Adrenal gland (tissue), 12 donors: ENCODE data around the gene RAB12. TPM values are rescaled to one million over a fixed set of nuclear protein-coding genes. Genes with fewer than 3 reads are reported as not detected.
"Not testable (repeated sequence)": the region's sequence is repeated elsewhere in the genome, so short reads cannot be mapped to it uniquely, and the experiment has no call there.

Source experiments
- DNase-seq, 7 donors: peaks; one replicate each; pipeline ENCODE4 v3.0.0-alpha.2; 2019 to 2020
- H3K27ac ChIP-seq, 5 donors: fragments of 200-600 bp; sonication (generic) in 4 of 5; 1 replicate in 3 of 5; 2 replicates in 2 of 5; pipeline versions ENCODE4 v1.5.1 to v1.8.0; 2016 to 2020; ENCODE audit warnings: mild to moderate bottlenecking in 1 of 5
- H3K27me3 ChIP-seq: fragments of 200-600 bp; 2 replicates; pipeline ENCODE4 v1.8.0; 2021
- H3K36me3 ChIP-seq, 2 donors: fragments of 200-600 bp; replicated peaks in 1 of 2; 1 replicate in 1 of 2; 2 replicates in 1 of 2; pipeline versions ENCODE4 v1.5.1 to v1.8.0; 2018 to 2022
- H3K4me1 ChIP-seq, 2 donors: fragments of 200-600 bp; replicated peaks in 1 of 2; 1 replicate in 1 of 2; 2 replicates in 1 of 2; pipeline versions ENCODE4 v1.5.1 to v1.8.0; 2018 to 2021
- H3K4me3 ChIP-seq, 4 donors: fragments of 200-600 bp; sonication (generic) in 3 of 4; one replicate each; pipeline ENCODE4 v1.5.1; 2016 to 2018
- H3K9me3 ChIP-seq, 3 donors: fragments of 200-600 bp; sonication (generic) in 1 of 3; replicated peaks in 1 of 3; 1 replicate in 2 of 3; 2 replicates in 1 of 3; pipeline versions ENCODE4 v1.5.1 to v1.8.0; 2016 to 2021
- POLR2A ChIP-seq, 2 donors: fragments of 450-650 bp; IDR thresholded peaks; one replicate each; pipeline ENCODE4 v1.6.1; 2017; ENCODE audit warnings: antibody characterized with exemption in 2 of 2, mild to moderate bottlenecking in 2 of 2, moderate library complexity in 1 of 2
- WGBS, 4 donors: extraction: QIAGEN DNeasy Blood & Tissue Kit in 2 of 4; methylation state at CpG; one replicate each; pipeline versions ENCODE4 v1.1.5 to v1.1.7; 2013 to 2017; 5-methylcytosine and 5-hydroxymethylcytosine counted together
- intact Hi-C, 2 donors: fragments of 100-400 bp; cut with DNase I; formaldehyde crosslinking; loops; one replicate each; pipeline versions ENCODE4 v1.14.1 to v1.15.0; 2022 to 2023
- polyA plus RNA-seq, 3 donors: library from polyadenylated mRNA; stranded (reverse); fragments of 200-250 nt in 2 of 3; fragments of 350-450 nt in 1 of 3; fragmentation: Illumina TruSeq in 1 of 3; extraction: RNeasy Lipid Tissue Mini Kit (QIAGEN cat#74804) in 1 of 3; gene quantifications; one replicate each; pipeline ENCODE4 v1.2.3, GENCODE V29; 2013 to 2014
- total RNA-seq, 9 donors: library from RNA; depleted of rRNA in 4 of 9; stranded (reverse); fragments of >200 nt in 4 of 9; fragments of 120-200 nt in 1 of 9; fragmentation: NEBNext Ultra II Directional in 1 of 9; extraction: Animal tissue kit (Norgen Biotek cat#: 25700) in 1 of 9; gene quantifications; one replicate each; pipeline versions ENCODE4 v1.1.0 to v1.2.4, GENCODE V29; 2013 to 2023
- TF ChIP-seq, protein P1 (sequence below), 6 experiments: fragments of 450-650 bp in 4 of 6; fragments of 200-600 bp in 2 of 6; sonication (generic) in 1 of 6; IDR thresholded peaks; 1 replicate in 5 of 6; 2 replicates in 1 of 6; pipeline versions ENCODE4 v1.5.1 to v1.8.0; 2016 to 2021; ENCODE audit warnings: antibody characterized with exemption in 6 of 6, mild to moderate bottlenecking in 2 of 6, moderate library complexity in 1 of 6
- donor health status: healthy with polysubstance abuse.
- donor health status: Bipolar disorder and iron deficiency.
- donor health status: DM: yes; HTN: yes; CAD: no.
- donor health status: DM: no; HTN: no; CAD: no.
- donor health status: DM: no; HTN: no; CAD: no.
- donor health status: DM: yes; HTN: yes; CAD: no.

Gene RAB12
- total and polyA plus RNA-seq, 12 donors: 19.9 to 54.2 (median 37.8) TPM

DNA sequence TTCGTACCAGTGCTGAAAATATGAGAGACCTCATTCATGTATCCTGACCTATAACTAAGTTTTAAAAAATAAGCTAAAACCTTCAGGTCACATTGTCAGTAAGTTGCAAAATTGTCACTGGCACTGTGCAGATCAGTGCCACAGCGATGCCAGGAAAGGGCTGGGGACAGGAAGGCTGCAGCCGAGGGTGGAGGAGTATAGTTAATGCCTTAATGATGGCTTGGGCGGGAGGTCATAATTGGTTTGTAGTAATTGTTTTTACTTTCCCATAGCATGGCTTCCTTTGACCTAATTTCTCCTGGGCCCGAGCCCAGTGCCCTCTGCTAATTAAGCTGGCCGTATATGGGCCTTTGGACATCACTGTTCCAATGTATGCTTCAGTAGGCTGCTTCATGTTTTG lies 47.2 kb upstream of the RAB12 start:
- no peaks in the 10 kb centered on the region for H3K36me3 ChIP-seq
- WGBS, 4 donors: 81 to 89% (median 87%) methylated on average over 6 of the region's 6 CpGs
- H3K4me3 ChIP-seq: no peak overlapping the region
- no peaks in the 10 kb centered on the region for H3K9me3 ChIP-seq
- no peak overlapping the region for H3K27ac ChIP-seq
- H3K4me1 ChIP-seq: no peaks in the 10 kb centered on the region
- intact Hi-C loops: no loop called here
- H3K27me3 ChIP-seq: no peaks in the 10 kb centered on the region
- no peak for DNase-seq
- TF ChIP-seq, protein P1, sequence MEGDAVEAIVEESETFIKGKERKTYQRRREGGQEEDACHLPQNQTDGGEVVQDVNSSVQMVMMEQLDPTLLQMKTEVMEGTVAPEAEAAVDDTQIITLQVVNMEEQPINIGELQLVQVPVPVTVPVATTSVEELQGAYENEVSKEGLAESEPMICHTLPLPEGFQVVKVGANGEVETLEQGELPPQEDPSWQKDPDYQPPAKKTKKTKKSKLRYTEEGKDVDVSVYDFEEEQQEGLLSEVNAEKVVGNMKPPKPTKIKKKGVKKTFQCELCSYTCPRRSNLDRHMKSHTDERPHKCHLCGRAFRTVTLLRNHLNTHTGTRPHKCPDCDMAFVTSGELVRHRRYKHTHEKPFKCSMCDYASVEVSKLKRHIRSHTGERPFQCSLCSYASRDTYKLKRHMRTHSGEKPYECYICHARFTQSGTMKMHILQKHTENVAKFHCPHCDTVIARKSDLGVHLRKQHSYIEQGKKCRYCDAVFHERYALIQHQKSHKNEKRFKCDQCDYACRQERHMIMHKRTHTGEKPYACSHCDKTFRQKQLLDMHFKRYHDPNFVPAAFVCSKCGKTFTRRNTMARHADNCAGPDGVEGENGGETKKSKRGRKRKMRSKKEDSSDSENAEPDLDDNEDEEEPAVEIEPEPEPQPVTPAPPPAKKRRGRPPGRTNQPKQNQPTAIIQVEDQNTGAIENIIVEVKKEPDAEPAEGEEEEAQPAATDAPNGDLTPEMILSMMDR (IDR thresholded peaks at IDR 0.05): no peak
- TF ChIP-seq POLR2A (IDR thresholded peaks at IDR 0.05): no peak

DNA sequence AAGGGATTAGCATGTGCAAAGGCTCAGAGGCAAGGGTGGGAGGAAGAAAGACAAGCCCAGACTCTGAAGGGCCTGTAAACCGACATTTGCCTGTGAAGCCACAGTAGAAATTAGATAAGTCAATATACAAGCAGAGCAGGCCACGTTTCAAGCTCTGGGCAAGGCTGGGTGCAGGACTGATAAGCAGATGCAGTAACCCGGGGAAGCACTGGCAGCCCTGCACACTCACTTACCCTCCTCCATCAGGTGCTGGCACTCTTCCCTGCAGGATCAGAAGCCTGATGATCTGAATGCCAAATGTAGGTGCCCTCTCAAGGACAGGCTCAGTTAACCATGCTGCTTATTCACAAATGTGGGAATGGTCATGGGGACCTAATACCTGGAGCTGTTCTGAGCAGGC lies 46.3 kb upstream of the RAB12 start:
- no peaks in the 10 kb centered on the region for H3K9me3 ChIP-seq
- H3K4me1 ChIP-seq: no peaks in the 10 kb centered on the region
- H3K4me3 ChIP-seq: no peak overlapping the region
- H3K36me3 ChIP-seq: no peaks in the 10 kb centered on the region
- no peaks in the 10 kb centered on the region for H3K27me3 ChIP-seq
- no peak overlapping the region for H3K27ac ChIP-seq
- DNase-seq: peak in 1 of 7 donors; percentile 70
- TF ChIP-seq, protein P1 (IDR thresholded peaks at IDR 0.05): no peak
- TF ChIP-seq POLR2A (IDR thresholded peaks at IDR 0.05): no peak
- WGBS, 4 donors: 62 to 72% (median 69%) methylated on average over 3 of the region's 3 CpGs
- intact Hi-C loops: no loop called here

DNA sequence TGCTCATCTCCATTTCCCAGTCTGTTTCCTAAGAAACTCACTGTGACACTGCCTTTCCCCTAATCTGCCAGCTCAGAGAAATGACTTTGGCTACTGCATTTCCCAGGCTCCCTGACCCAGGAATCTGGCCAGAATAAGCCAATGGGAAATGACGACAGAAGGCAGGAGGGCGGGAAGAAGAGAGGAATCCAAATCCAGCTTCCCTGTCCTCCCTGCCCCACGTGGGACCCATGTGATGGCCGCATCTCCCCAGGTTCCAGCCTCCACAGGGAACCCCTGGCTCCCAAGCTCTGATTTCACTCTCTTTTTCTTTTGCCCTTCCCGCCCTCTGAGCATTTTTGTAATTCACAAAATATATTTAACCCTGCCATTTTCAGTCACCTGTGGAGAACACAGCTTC lies 37.8 kb upstream of the RAB12 start:
- Histone ChIP-seq H3K4me1 (no peaks in the 10 kb centered on the region), H3K4me3 (no peak overlapping the region), H3K27ac (no peak overlapping the region), H3K9me3 (no peaks in the 10 kb centered on the region), H3K36me3 (no peaks in the 10 kb centered on the region), H3K27me3 (no peaks in the 10 kb centered on the region)
- WGBS, 4 donors: 57 to 65% (median 64%) methylated on average over 5 of the region's 5 CpGs
- intact Hi-C loops: no loop called here
- TF ChIP-seq POLR2A (IDR thresholded peaks at IDR 0.05): no peak
- TF ChIP-seq, protein P1 (IDR thresholded peaks at IDR 0.05): no peak
- DNase-seq: no peak

DNA sequence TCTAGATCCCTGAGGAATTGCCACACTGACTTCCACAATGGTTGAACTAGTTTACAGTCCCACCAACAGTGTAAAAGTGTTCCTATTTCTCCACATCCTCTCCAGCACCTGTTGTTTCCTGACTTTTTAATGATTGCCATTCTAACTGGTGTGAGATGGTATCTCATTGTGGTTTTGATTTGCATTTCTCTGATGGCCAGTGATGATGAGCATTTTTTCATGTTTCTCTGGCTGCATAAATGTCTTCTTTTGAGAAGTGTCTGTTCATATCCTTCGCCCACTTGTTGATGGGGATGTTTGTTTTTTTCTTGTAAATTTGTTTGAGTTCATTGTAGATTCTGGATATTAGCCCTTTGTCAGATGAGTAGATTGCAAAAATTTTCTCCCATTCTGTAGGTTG lies 35.5 kb upstream of the RAB12 start:
- H3K36me3 ChIP-seq, H3K27ac ChIP-seq, H3K4me1 ChIP-seq, DNase-seq, intact Hi-C loops, H3K4me3 ChIP-seq, H3K27me3 ChIP-seq, H3K9me3 ChIP-seq: not testable (repeated sequence)
- WGBS, 4 donors: 0 to 59% (median 22%) methylated on average over 1 of the region's 1 CpG

DNA sequence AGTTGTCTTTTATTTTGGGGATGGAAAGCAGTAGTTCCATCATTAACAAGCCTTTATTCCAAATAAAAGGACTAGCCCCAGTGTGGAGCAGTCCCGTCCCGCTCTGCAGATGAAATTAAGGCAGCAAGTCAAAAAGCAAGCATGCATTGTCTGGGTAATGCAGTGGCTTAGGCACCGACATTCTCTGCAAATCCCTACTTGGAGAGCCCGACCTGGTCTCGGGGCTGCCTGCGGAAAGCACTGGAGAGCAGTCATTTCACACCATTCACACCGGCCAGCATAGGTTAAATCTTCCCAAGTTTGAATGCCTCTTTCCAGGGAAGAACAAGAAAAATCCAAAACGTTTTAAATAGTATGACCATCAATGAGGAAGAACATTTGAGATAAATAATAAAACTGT lies 24.4 kb upstream of the RAB12 start:
- Histone ChIP-seq H3K27me3 (no peaks in the 10 kb centered on the region), H3K4me1 (no peaks in the 10 kb centered on the region), H3K9me3 (no peaks in the 10 kb centered on the region), H3K27ac (no peak overlapping the region), H3K4me3 (no peak overlapping the region), H3K36me3 (no peaks in the 10 kb centered on the region)
- WGBS, 4 donors: 32 to 51% (median 50%) methylated on average over 8 of the region's 8 CpGs
- no peak for DNase-seq
- intact Hi-C loops: no loop called here
- no peak for TF ChIP-seq POLR2A (IDR thresholded peaks at IDR 0.05)
- TF ChIP-seq, protein P1 (IDR thresholded peaks at IDR 0.05): no peak
